ENCODE results near the gene HSD3B7.

Gene HSD3B7

DNA sequence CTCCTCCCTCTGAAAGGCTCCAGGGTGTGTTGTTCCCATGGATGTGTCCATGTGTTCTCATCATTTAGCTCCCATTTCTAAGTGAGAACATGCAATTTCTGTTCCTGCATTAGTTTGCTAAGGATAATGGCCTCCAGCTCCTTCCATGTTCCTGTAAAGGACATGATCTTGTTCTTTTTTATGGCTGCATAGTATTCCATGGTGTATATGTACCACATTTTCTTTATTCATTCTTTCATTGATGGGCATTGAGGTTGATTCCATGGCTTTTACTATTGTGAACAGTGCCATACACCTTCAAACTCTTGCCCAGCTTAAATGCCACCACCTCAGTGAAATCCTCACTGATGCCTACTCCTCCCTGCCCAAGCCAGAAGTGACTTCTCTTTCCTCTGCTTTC, 40.7 kb upstream of the HSD3B7 start:
- H3K9me3 ChIP-seq = no peaks in the 10 kb centered on the region
- H3K36me3 ChIP-seq = peaks cover 0 to 51% (median 18%) of the 10 kb centered on the region in 3 donors
- DNase-seq = no peak
- no peak overlapping the region for H3K4me3 ChIP-seq
- intact Hi-C loops (cut with DNase I; ENCODE audit: low total_unique reads) = no loop called here
- no peaks in the 10 kb centered on the region for H3K27me3 ChIP-seq
- TF ChIP-seq, protein P1, sequence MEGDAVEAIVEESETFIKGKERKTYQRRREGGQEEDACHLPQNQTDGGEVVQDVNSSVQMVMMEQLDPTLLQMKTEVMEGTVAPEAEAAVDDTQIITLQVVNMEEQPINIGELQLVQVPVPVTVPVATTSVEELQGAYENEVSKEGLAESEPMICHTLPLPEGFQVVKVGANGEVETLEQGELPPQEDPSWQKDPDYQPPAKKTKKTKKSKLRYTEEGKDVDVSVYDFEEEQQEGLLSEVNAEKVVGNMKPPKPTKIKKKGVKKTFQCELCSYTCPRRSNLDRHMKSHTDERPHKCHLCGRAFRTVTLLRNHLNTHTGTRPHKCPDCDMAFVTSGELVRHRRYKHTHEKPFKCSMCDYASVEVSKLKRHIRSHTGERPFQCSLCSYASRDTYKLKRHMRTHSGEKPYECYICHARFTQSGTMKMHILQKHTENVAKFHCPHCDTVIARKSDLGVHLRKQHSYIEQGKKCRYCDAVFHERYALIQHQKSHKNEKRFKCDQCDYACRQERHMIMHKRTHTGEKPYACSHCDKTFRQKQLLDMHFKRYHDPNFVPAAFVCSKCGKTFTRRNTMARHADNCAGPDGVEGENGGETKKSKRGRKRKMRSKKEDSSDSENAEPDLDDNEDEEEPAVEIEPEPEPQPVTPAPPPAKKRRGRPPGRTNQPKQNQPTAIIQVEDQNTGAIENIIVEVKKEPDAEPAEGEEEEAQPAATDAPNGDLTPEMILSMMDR (IDR thresholded peaks at IDR 0.05) = no peak
- peaks cover 0 to 19% (median 11%) of the 10 kb centered on the region in 4 donors for H3K4me1 ChIP-seq
- no peak overlapping the region for H3K27ac ChIP-seq

GRCh38 chr16:30946671-30947540, 38.1 kb upstream of the HSD3B7 start:
- TF ChIP-seq, protein P1 (IDR thresholded peaks at IDR 0.05) = no peak
- peaks cover 0 to 44% (median 33%) of the 10 kb centered on the region in 4 donors for H3K4me1 ChIP-seq
- H3K27ac ChIP-seq = no peak overlapping the region
- H3K9me3 ChIP-seq = no peaks in the 10 kb centered on the region
- intact Hi-C loops (cut with DNase I; ENCODE audit: low total_unique reads) = no loop called here
- H3K4me3 ChIP-seq = no peak overlapping the region
- DNase-seq = peak in 1 of 2 donors; percentile 74
- H3K27me3 ChIP-seq = no peaks in the 10 kb centered on the region
- peaks cover 0 to 40% (median 18%) of the 10 kb centered on the region in 3 donors for H3K36me3 ChIP-seq

DNA sequence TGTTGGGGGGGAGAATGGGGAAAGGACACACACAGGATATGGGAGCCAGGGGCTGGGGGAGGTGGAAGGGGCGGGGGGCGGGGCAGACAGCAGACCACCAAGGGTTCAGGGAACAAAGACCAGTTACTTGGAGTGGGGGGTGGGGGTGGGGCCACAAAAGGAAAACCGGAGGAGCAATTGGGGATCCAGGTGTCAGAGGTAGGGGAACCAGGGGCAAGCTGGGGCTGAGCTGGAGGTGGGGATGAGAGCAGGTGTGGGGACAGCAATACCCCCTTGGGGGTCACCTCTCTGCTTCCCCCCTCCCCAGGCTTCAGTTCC, 37.5 kb upstream of the HSD3B7 start:
- intact Hi-C loops (cut with DNase I; ENCODE audit: low total_unique reads) = no loop called here

GRCh38 chr16:30947859-30948666, 36.9 kb upstream of the HSD3B7 start:
- peaks cover 0 to 52% (median 41%) of the 10 kb centered on the region in 4 donors for H3K4me1 ChIP-seq
- peak; percentile 94 to 96 for DNase-seq
- TF ChIP-seq, protein P1 (IDR thresholded peaks at IDR 0.05) = no peak
- H3K4me3 ChIP-seq = peak overlapping the region; percentile 82 to 91
- intact Hi-C loops (cut with DNase I; ENCODE audit: low total_unique reads) = loop anchor here (2.0 kb wide), 1 partner anchor 25 kb away; the partner anchor contains the start of gene FBXL19
- H3K9me3 ChIP-seq = no peaks in the 10 kb centered on the region
- H3K27me3 ChIP-seq = no peaks in the 10 kb centered on the region
- peak overlapping the region; percentile 89 for H3K27ac ChIP-seq
- peaks cover 0 to 34% (median 9%) of the 10 kb centered on the region in 3 donors for H3K36me3 ChIP-seq

More for the DNA sequence above, 37.5 kb upstream of the HSD3B7 start:
- DNase-seq = no peak
- peak overlapping the region; percentile 89 for H3K27ac ChIP-seq
- H3K4me3 ChIP-seq = peak overlapping the region; percentile 82 to 91
- TF ChIP-seq, protein P1 (IDR thresholded peaks at IDR 0.05) = no peak
- peaks cover 0 to 46% (median 37%) of the 10 kb centered on the region in 4 donors for H3K4me1 ChIP-seq
- no peaks in the 10 kb centered on the region for H3K27me3 ChIP-seq
- H3K9me3 ChIP-seq = no peaks in the 10 kb centered on the region
- peaks cover 0 to 36% (median 14%) of the 10 kb centered on the region in 3 donors for H3K36me3 ChIP-seq
